HEK293 (cell line): ENCODE results near the gene TMEM255B.

Experiments
- CTCF ChIA-PET: fragments of 350-600 bp; formaldehyde crosslinking; extraction: SDS; loops from one replicate; lab custom pipeline; 2021; ENCODE audit warnings: antibody characterized with exemption; lab: Yijun Ruan, JAX
- POLR2A ChIA-PET: fragments of 300-600 bp; formaldehyde crosslinking; extraction: SDS; loops from one replicate; lab custom pipeline; 2020; ENCODE audit warnings: antibody characterized with exemption, inconsistent platforms; lab: Yijun Ruan, JAX
- H3K27ac ChIP-seq: fragments of 200-500 bp; sonication (Bioruptor generic); 2 replicates; pipeline ENCODE4 v1.5.1; 2014; ENCODE audit warnings: low read depth, low read length, control low read depth, inconsistent platforms; ENCODE audit errors: extremely low read depth
- H3K36me3 ChIP-seq, 2 experiments: fragments of 200-500 bp in 1 of 2; sonication (Bioruptor generic) in 1 of 2; 1 replicate in 1 of 2; 2 replicates in 1 of 2; pipeline ENCODE4 v1.5.1; 2014 to 2017; ENCODE audit warnings: inconsistent platforms in 2 of 2, low read length in 2 of 2; ENCODE audit not compliant: control insufficient read depth in 2 of 2, insufficient read depth in 1 of 2
- H3K4me1 ChIP-seq: fragments of 200-500 bp; sonication (Bioruptor generic); 2 replicates; pipeline ENCODE4 v1.5.1; 2014; ENCODE audit warnings: mild to moderate bottlenecking, low read length, inconsistent platforms; ENCODE audit not compliant: control insufficient read depth, insufficient read depth
- H3K4me3 ChIP-seq: 2 replicates; pipeline ENCODE4 v1.5.1; 2011; ENCODE audit warnings: low read depth, mild to moderate bottlenecking, control low read depth, low read length, moderate library complexity
- H3K9me3 ChIP-seq: fragments of 200-500 bp; sonication (Bioruptor generic); 2 replicates; pipeline ENCODE4 v1.5.1; 2014; ENCODE audit warnings: low read depth, low read length, inconsistent platforms; ENCODE audit not compliant: control insufficient read depth, insufficient read depth
- HIC1 ChIP-seq: fragments of 450-650 bp; formaldehyde crosslinking; IDR thresholded peaks from 2 replicates; pipeline ENCODE4 v1.5.1; 2016; ENCODE audit warnings: missing biosample characterization, missing genetic modification characterization
- KLF9 ChIP-seq: fragments of 450-650 bp; formaldehyde crosslinking; IDR thresholded peaks from 2 replicates; pipeline ENCODE4 v1.5.1; 2016; ENCODE audit warnings: missing biosample characterization, missing genetic modification characterization, low read depth
- PRDM1 ChIP-seq: fragments of 450-650 bp; formaldehyde crosslinking; IDR thresholded peaks from 2 replicates; pipeline ENCODE4; 2016; ENCODE audit warnings: missing biosample characterization, missing genetic modification characterization
- REPIN1 ChIP-seq: fragments of 450-650 bp; formaldehyde crosslinking; IDR thresholded peaks from 2 replicates; pipeline ENCODE4 v1.5.1; 2017; ENCODE audit warnings: missing biosample characterization, missing genetic modification characterization, low read depth
- TCF7L2 ChIP-seq: IDR thresholded peaks from 2 replicates; pipeline ENCODE4 v1.6.1; 2011; ENCODE audit warnings: low read depth, mild to moderate bottlenecking, inconsistent platforms, low read length, moderate library complexity, borderline replicate concordance
- ZBTB1 ChIP-seq: fragments of 450-650 bp; formaldehyde crosslinking; IDR thresholded peaks from 2 replicates; pipeline ENCODE4 v1.5.1; 2016; ENCODE audit warnings: missing biosample characterization, missing genetic modification characterization
- ZBTB17 ChIP-seq: fragments of 450-650 bp; formaldehyde crosslinking; IDR thresholded peaks from 2 replicates; pipeline ENCODE4 v1.5.1; 2016; ENCODE audit warnings: missing biosample characterization, missing genetic modification characterization
- ZBTB8A ChIP-seq: fragments of 450-650 bp; formaldehyde crosslinking; IDR thresholded peaks from 2 replicates; pipeline ENCODE4 v1.5.1; 2016; ENCODE audit warnings: missing biosample characterization, missing genetic modification characterization
- ZNF10 ChIP-seq: fragments of 450-650 bp; formaldehyde crosslinking; IDR thresholded peaks from 2 replicates; pipeline ENCODE4 v1.5.1; 2017; ENCODE audit warnings: missing biosample characterization, missing genetic modification characterization
- ZNF23 ChIP-seq: fragments of 450-650 bp; formaldehyde crosslinking; IDR thresholded peaks from 2 replicates; pipeline ENCODE4 v1.5.1; 2016; ENCODE audit warnings: missing biosample characterization, missing genetic modification characterization, borderline replicate concordance
- ZNF341 ChIP-seq: fragments of 450-650 bp; formaldehyde crosslinking; IDR thresholded peaks from 2 replicates; pipeline ENCODE4; 2016; ENCODE audit warnings: low read depth, missing biosample characterization, missing genetic modification characterization
- ZNF350 ChIP-seq: fragments of 450-650 bp; formaldehyde crosslinking; IDR thresholded peaks from 2 replicates; pipeline ENCODE4 v1.5.0; 2017; ENCODE audit warnings: missing biosample characterization, mild to moderate bottlenecking, missing genetic modification characterization
- ZNF398 ChIP-seq: fragments of 450-650 bp; formaldehyde crosslinking; IDR thresholded peaks from 2 replicates; pipeline ENCODE4 v1.5.1; 2017; ENCODE audit warnings: missing biosample characterization, missing genetic modification characterization
- ZNF404 ChIP-seq: fragments of 450-650 bp; formaldehyde crosslinking; IDR thresholded peaks from 2 replicates; pipeline ENCODE4 v1.5.1; 2017; ENCODE audit warnings: missing biosample characterization, missing genetic modification characterization
- ZNF433 ChIP-seq: fragments of 450-650 bp; formaldehyde crosslinking; IDR thresholded peaks from 2 replicates; pipeline ENCODE4 v1.5.1; 2016; ENCODE audit warnings: missing biosample characterization, missing genetic modification characterization, low read depth
- ZNF510 ChIP-seq: fragments of 450-650 bp; formaldehyde crosslinking; IDR thresholded peaks from 2 replicates; pipeline ENCODE4 v1.5.1; 2018; ENCODE audit warnings: mild to moderate bottlenecking, missing genetic modification characterization, missing biosample characterization; ENCODE audit not compliant: insufficient replicate concordance
- ZNF623 ChIP-seq: fragments of 450-650 bp; formaldehyde crosslinking; IDR thresholded peaks from 2 replicates; pipeline ENCODE4 v1.5.1; 2016; ENCODE audit warnings: missing biosample characterization, missing genetic modification characterization
- ZNF658 ChIP-seq: fragments of 450-650 bp; formaldehyde crosslinking; IDR thresholded peaks from 2 replicates; pipeline ENCODE4; 2016; ENCODE audit warnings: missing biosample characterization, missing genetic modification characterization
- TF ChIP-seq, protein P1 (sequence below): fragments of 450-650 bp; formaldehyde crosslinking; conservative IDR thresholded peaks from 2 replicates; pipeline ENCODE4 v1.5.1; 2016; ENCODE audit warnings: low read depth, missing biosample characterization, missing genetic modification characterization

Gene TMEM255B

DNA sequence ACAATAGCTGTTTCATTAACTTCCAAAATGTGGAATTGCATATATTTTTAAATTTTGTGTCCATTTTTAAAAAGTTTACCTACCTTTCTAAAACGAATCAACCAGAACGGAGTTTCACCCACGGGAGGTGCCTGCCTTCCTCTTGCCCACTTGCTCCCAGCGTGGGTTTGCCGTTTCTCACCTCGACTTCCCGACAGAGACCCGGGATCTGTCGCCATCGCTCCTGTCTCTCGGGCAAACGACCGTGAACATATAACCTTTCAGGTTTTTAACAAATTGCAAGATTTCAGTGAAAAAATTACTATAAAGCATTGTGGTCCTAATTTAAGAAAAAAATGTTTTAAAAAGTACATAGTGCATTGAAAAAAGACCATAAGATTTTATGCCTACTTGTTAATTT is 4.2 kb downstream of the TMEM255B start (continued):
- TF ChIP-seq ZNF350 (tag by site-specific recombination) (no peak), ZBTB8A (no peak), HIC1 (no peak), ZNF404 (no peak), ZNF510 (tag by site-specific recombination) (no peak), PRDM1 (tag by site-specific recombination) (no peak), ZBTB17 (tag by site-specific recombination) (no peak), ZBTB1 (tag by site-specific recombination) (no peak), ZNF341 (tag by site-specific recombination) (no peak), KLF9 (tag by site-specific recombination) (no peak), ZNF23 (tag by site-specific recombination) (no peak), ZNF658 (tag by site-specific recombination) (no peak), REPIN1 (no peak), ZNF10 (tag by site-specific recombination) (no peak), ZNF398 (tag by site-specific recombination) (no peak)

DNA sequence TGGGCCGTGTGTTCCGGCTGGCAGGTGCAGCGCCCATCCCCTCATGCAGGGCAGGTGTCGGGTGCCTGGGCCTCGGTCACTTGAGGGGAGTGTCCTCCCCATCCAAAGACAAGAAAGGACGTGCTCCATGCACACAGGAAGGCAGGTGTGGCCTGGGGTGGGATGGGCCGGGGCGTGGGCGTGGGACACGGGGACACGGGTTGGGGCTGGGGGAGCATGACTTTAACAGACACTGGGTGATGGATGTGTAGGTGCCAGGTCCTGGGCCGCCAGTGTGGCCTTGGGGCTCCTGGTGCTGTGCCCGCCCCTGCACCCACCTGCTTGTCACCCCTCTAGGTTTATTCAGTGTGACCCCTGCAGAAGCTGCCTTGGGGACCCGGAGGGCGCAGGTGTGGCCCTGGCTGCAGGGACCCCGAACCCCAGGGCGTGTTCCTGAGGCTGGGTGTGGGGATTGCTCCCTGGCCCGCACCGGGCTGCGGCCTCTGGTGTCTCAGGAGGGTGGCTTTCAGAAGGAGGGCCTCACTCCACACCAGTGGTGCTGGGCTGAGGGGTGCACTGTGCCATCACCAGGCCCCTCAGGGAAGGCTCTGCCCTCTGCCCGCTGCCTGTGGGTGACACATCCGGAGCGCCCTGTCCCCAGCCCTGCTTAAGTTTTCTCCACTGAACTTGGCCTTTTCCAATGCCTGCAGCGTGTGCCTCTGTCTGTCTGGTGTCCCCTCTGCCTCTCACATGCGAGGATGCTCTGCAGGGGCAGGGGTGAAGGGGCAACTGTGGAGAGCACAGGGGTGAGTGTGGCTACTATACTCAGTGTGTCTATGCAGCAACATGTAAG is 5.2 kb downstream of the TMEM255B start:
- TF ChIP-seq TCF7L2, result no peak
- Histone ChIP-seq H3K9me3 (no peaks in the 10 kb centered on the region), H3K4me1 (no peaks in the 10 kb centered on the region), H3K36me3 (no peaks in the 10 kb centered on the region), H3K27ac (no peak overlapping the region), H3K4me3 (no peak overlapping the region)
- ChIA-PET POLR2A (no interaction called here), CTCF (no interaction called here)

GRCh38 chr13:113764793-113765563 is 6.0 kb downstream of the TMEM255B start:
- peak; percentile 46; the same call in 1 of the 2 replicates for TF ChIP-seq ZNF623
- no peak for TF ChIP-seq ZNF433
- no peak for TF ChIP-seq REPIN1
- TF ChIP-seq, protein P1, sequence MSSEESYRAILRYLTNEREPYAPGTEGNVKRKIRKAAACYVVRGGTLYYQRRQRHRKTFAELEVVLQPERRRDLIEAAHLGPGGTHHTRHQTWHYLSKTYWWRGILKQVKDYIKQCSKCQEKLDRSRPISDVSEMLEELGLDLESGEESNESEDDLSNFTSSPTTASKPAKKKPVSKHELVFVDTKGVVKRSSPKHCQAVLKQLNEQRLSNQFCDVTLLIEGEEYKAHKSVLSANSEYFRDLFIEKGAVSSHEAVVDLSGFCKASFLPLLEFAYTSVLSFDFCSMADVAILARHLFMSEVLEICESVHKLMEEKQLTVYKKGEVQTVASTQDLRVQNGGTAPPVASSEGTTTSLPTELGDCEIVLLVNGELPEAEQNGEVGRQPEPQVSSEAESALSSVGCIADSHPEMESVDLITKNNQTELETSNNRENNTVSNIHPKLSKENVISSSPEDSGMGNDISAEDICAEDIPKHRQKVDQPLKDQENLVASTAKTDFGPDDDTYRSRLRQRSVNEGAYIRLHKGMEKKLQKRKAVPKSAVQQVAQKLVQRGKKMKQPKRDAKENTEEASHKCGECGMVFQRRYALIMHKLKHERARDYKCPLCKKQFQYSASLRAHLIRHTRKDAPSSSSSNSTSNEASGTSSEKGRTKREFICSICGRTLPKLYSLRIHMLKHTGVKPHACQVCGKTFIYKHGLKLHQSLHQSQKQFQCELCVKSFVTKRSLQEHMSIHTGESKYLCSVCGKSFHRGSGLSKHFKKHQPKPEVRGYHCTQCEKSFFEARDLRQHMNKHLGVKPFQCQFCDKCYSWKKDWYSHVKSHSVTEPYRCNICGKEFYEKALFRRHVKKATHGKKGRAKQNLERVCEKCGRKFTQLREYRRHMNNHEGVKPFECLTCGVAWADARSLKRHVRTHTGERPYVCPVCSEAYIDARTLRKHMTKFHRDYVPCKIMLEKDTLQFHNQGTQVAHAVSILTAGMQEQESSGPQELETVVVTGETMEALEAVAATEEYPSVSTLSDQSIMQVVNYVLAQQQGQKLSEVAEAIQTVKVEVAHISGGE (tag by site-specific recombination), result no peak
- no peaks in the 10 kb centered on the region for H3K9me3 ChIP-seq
- H3K4me1 ChIP-seq, result no peaks in the 10 kb centered on the region
- H3K4me3 ChIP-seq, result no peak overlapping the region
- no peaks in the 10 kb centered on the region for H3K36me3 ChIP-seq
- no peak overlapping the region for H3K27ac ChIP-seq
- ChIA-PET CTCF (no interaction called here), POLR2A (no interaction called here)
